Lower leg skin (tissue), 4 donors: ENCODE measurements around the gene ABCA1. TPM values are rescaled to one million over a fixed set of nuclear protein-coding genes. Genes with fewer than 3 reads are reported as not detected.
"Not testable (repeated sequence)": the region's sequence is repeated elsewhere in the genome, so short reads cannot be mapped to it uniquely, and the experiment has no call there.

Source experiments
- DNase-seq, 2 donors: peaks; one replicate each; pipeline ENCODE4 v3.0.0-alpha.2; 2019; ENCODE audit warnings: low spot score in 2 of 2
- H3K4me3 ChIP-seq: fragments of 200-600 bp; sonication (generic); 2 replicates; pipeline ENCODE4 v1.5.1; 2017; ENCODE audit warnings: mild to moderate bottlenecking, low read depth; ENCODE audit not compliant: poor library complexity, severe bottlenecking
- POLR2A ChIP-seq, 2 donors: fragments of 450-650 bp; IDR thresholded peaks; one replicate each; pipeline ENCODE4 v1.6.1; 2016 to 2017; ENCODE audit warnings: antibody characterized with exemption in 2 of 2, mild to moderate bottlenecking in 1 of 2, moderate library complexity in 1 of 2
- WGBS, 2 donors: methylation state at CpG; one replicate each; pipeline ENCODE4 v1.1.5; 2018; 5-methylcytosine and 5-hydroxymethylcytosine counted together
- intact Hi-C: fragments of 100-400 bp; cut with DNase I; formaldehyde crosslinking; loops from one replicate; pipeline ENCODE4 v1.15.0; 2023; ENCODE audit warnings: low total_unique reads
- total RNA-seq, 4 donors: library from RNA; depleted of rRNA; stranded (reverse); fragments of >200 nt; gene quantifications; one replicate each; pipeline ENCODE4 v1.1.0, GENCODE V29; 2016
- TF ChIP-seq, protein P1 (sequence below), 3 donors: fragments of 450-650 bp; IDR thresholded peaks; one replicate each; pipeline ENCODE4 v1.5.1; 2016; ENCODE audit warnings: antibody characterized with exemption in 3 of 3, mild to moderate bottlenecking in 3 of 3, moderate library complexity in 2 of 3

ABCA1 gene
- total RNA-seq, 4 donors from 2014 or later: 35.6 to 60.7 (median 39.8) TPM

DNA sequence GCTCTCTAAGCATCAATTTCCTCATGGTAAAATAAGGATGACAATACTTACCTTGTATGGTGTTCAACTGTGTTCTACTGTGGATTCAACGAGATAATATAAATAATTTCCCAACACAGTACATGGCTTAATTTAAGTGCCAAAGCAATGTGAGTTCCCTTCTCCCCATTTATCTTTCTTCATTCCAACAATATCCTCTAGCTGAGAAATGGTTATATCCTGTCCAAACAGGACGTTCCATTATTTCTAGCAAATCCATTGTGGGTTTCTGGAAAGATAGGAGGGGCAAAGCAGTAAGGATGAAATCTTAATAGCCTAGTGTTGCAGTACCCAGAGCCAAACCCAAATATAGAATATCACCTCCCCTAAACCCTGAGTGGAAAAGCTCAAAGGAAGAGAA lies 22.0 kb downstream of the ABCA1 start:
- WGBS, 2 donors: 47 to 55% methylated on average over 2 of the region's 2 CpGs
- no peak overlapping the region for H3K4me3 ChIP-seq
- intact Hi-C loops: no loop called here
- TF ChIP-seq POLR2A (IDR thresholded peaks at IDR 0.05): no peak
- TF ChIP-seq, protein P1, sequence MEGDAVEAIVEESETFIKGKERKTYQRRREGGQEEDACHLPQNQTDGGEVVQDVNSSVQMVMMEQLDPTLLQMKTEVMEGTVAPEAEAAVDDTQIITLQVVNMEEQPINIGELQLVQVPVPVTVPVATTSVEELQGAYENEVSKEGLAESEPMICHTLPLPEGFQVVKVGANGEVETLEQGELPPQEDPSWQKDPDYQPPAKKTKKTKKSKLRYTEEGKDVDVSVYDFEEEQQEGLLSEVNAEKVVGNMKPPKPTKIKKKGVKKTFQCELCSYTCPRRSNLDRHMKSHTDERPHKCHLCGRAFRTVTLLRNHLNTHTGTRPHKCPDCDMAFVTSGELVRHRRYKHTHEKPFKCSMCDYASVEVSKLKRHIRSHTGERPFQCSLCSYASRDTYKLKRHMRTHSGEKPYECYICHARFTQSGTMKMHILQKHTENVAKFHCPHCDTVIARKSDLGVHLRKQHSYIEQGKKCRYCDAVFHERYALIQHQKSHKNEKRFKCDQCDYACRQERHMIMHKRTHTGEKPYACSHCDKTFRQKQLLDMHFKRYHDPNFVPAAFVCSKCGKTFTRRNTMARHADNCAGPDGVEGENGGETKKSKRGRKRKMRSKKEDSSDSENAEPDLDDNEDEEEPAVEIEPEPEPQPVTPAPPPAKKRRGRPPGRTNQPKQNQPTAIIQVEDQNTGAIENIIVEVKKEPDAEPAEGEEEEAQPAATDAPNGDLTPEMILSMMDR (IDR thresholded peaks at IDR 0.05): no peak
- DNase-seq: no peak

DNA sequence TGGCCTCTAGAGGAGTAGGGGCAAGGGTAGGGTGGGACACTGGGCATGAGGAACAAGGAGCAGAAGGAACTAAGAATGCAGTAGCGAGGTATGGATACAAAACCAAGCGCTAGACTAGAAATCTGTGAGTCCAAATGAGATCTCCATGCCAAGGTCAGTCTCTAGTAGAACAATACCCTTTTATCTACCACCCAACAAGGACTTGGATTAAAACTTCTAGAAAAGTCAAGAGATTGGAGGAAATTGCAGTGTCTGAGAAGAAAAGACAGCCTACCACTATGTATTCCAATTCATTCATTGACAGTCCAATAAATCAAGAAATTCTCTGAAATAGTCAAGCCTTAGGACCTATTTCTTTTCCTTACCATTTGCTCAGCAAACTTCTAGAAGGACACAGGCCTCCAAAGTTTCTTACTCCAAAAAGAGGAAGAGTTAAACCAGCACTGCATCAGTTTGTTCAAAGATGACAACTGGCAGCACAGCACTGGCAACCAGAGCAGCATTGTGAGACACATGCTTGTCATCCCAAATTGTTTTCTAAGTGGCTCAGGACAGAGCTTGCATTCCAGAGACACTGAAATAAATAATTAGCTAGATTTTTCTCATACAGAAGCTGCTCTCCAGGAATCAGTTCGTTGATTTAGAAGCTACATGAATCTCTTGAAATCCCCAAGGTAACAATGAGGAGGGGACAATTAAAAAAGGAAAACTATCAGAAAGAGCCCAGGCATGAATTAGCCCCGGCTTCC lies 22.6 kb downstream of the ABCA1 start:
- TF ChIP-seq, protein P1 (IDR thresholded peaks at IDR 0.05): no peak
- TF ChIP-seq POLR2A (IDR thresholded peaks at IDR 0.05): no peak
- intact Hi-C loops: no loop called here
- H3K4me3 ChIP-seq: no peak overlapping the region
- DNase-seq: no peak
- 63 to 70% methylated on average over 4 of the region's 4 CpGs for WGBS, 2 donors

DNA sequence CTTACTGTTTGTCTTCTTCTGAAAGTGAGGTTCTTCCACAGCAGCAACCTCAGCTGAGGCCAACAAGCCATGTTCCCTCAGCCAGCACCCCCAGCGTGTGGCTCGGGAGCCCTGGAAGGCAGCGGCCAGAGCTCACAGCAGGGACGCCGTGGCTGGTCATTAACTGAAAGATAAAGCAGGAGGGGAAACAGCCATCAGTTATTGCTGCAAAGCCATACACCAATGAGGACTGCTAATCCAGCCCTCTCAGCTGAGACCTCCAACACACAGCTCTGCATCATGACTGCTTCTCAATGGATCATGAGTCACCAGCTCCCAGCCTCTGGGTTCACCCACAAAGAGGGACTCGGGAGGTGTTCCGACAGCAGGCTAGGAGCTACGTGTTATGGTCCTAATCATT lies 24.3 kb downstream of the ABCA1 start:
- H3K4me3 ChIP-seq: no peak overlapping the region
- no peak for DNase-seq
- intact Hi-C loops: no loop called here
- WGBS, 2 donors: 75 to 77% methylated on average over 8 of the region's 8 CpGs
- TF ChIP-seq, protein P1 (IDR thresholded peaks at IDR 0.05): no peak
- no peak for TF ChIP-seq POLR2A (IDR thresholded peaks at IDR 0.05)

DNA sequence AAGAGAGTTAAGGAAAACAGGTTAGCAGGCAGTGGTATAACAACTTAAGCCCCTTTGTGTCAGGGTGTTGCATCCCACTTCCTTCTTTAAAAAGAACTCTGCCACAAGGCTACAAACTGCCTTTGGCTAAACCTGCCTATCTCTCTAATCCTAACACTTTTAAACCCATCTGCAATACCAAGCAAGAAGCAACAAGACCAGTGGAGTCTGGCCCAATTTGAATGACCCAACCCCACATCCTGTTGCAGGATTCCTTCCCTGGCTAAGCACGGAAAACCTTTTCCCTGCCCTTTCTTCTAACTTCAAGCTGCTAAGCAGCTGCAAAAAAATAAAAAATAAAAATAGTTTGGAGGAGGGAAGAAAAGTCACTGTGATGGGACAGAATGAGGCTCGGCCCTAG lies 27.1 kb downstream of the ABCA1 start:
- WGBS, 2 donors: 44 to 46% methylated on average over 2 of the region's 2 CpGs
- intact Hi-C loops: no loop called here

DNA sequence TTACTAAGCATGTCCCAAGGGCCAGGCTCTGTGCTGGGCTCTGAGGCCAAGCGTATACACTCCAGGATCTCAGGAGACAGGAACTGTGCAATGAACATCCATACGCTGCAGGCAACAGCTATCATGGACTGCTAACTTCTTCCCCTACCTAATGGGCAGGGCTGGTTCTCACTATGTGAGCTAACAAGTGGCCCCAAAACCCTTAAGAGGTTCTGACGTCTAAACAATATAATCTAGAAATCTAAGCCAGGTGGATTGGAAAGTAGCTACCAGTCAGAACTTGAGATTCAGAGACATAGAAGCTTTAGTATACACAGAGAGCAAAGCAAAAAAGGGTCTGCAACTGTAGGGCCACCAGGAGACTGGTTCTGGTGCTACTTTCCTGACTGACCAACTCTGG lies 27.6 kb downstream of the ABCA1 start:
- no peak for TF ChIP-seq POLR2A (IDR thresholded peaks at IDR 0.05)
- DNase-seq: no peak
- intact Hi-C loops: no loop called here
- WGBS, 2 donors: 42 to 63% methylated on average over 3 of the region's 3 CpGs
- H3K4me3 ChIP-seq: no peak overlapping the region

More for the DNA sequence above, 27.1 kb downstream of the ABCA1 start:
- no peak for DNase-seq
- TF ChIP-seq, protein P1 (IDR thresholded peaks at IDR 0.05): no peak
- no peak for TF ChIP-seq POLR2A (IDR thresholded peaks at IDR 0.05)
- no peak overlapping the region for H3K4me3 ChIP-seq

DNA sequence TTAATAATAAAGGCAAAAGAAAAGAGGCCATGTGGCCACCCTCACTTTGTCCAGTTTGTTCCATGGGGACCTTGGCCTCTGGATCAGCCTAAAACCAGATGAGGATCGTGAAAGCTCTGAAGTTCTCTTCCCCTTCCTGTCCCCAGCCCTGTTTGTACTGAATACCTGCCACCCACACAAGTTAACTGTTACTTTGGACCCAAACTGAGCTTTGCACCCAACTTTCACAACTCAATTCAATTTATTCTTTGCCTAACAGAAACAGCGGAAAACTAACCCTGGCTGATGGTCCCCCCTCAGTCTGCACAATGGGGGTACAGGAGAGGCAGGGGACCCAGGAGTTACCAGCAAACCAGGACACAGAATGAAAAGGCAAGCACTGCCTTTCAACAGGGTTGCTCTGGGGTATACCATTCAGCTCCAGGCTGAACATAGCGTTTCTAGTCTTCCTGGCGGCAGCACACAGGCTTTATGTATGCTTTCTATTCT lies 28.2 kb downstream of the ABCA1 start:
- WGBS, 2 donors: 39 to 46% methylated on average over 4 of the region's 4 CpGs
- H3K4me3 ChIP-seq: no peak overlapping the region
- no peak for TF ChIP-seq POLR2A (IDR thresholded peaks at IDR 0.05)
- TF ChIP-seq, protein P1 (IDR thresholded peaks at IDR 0.05): no peak
- intact Hi-C loops: no loop called here
- DNase-seq: no peak

DNA sequence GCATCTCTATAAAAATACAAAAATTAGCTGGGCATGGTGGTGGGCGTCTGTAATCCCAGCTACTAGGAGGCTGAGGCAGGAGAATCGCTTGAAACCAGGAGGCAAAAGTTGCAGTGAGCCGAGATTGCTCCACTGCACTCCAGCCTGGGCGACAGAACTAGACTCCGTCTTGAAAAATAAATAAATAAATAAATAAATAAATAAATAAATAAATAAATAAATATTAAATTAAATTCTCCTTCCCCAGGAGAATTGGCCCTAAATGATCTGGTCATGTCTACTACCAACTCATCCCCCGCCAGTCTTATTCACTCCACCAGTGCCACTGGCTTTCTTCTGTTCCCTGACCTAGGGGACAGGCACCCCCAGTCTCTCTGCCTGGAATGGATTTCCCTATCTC lies 29.6 kb downstream of the ABCA1 start:
- intact Hi-C loops, H3K4me3 ChIP-seq, DNase-seq: not testable (repeated sequence)
- 96 to 98% methylated on average over 6 of the region's 6 CpGs for WGBS, 2 donors
